GM18499 (cell line): ENCODE results near the gene NDUFAF3.
"Not testable (repeated sequence)": the region's sequence is repeated elsewhere in the genome, so short reads cannot be mapped to it uniquely, and the experiment has no call there.

ENCODE experiments used
- ATAC-seq: cut with Tn5 transposase; IDR thresholded peaks from one replicate; pipeline ENCODE4 v1.9.1; 2021; ENCODE audit warnings: moderate number of reproducible peaks; ENCODE audit not compliant: insufficient read depth, unreplicated experiment

The NDUFAF3 gene

DNA sequence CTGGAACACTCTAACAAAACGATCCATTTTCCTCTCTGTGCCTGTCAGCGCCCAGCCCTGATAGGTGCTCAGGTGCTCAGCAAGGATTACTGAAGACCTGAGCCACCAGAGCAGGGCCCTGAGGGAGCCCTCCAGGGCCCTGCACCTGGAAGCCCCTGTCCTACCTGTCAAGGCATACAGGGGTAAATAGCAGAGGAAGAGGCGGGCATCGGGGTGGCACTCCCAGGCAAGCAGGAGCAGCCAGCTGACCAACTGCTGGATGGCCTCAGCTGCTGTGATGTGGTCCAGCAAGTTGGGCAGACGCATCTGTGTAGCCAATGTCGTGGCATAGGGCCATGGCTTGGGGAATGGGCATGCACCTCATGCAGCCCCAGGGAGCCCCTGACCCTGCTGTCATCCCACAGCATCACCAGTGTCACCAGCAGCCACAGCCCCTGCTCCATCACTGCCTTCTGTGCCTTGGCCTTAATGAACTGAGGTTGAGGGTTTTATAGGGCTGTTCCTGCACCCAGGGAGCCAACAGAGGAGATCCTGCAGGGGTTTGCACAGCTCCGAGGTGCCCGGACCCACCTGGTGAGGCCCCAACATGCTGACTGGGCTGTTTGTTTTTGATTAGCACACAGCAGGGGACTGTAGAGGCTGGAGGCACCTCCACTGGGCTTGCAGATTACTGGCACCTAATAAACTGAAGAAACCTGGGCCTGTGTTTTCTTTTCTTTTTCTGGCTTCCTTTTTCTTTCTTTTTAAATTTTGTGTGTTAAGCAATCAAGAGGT lies 22.6 kb upstream of the NDUFAF3 start:
- no peak for ATAC-seq

DNA sequence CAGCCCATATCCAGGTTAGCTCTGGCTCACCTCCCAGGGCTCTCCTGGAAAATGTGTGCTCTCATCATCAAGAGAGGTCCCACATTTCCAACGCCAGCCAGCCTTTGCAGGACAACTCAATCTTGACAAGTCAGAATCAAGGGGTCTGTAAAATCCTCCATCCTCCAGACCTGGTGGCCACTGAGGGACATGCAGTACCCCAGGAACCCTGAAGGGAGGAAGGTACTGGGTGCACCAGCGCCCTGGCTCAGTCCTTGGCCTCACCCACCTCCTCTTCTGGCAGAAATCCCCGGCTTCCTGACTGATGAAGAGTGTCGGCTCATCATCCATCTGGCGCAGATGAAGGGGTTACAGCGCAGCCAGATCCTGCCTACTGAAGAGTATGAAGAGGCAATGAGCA lies 20.8 kb upstream of the NDUFAF3 start:
- ATAC-seq, result no peak

DNA sequence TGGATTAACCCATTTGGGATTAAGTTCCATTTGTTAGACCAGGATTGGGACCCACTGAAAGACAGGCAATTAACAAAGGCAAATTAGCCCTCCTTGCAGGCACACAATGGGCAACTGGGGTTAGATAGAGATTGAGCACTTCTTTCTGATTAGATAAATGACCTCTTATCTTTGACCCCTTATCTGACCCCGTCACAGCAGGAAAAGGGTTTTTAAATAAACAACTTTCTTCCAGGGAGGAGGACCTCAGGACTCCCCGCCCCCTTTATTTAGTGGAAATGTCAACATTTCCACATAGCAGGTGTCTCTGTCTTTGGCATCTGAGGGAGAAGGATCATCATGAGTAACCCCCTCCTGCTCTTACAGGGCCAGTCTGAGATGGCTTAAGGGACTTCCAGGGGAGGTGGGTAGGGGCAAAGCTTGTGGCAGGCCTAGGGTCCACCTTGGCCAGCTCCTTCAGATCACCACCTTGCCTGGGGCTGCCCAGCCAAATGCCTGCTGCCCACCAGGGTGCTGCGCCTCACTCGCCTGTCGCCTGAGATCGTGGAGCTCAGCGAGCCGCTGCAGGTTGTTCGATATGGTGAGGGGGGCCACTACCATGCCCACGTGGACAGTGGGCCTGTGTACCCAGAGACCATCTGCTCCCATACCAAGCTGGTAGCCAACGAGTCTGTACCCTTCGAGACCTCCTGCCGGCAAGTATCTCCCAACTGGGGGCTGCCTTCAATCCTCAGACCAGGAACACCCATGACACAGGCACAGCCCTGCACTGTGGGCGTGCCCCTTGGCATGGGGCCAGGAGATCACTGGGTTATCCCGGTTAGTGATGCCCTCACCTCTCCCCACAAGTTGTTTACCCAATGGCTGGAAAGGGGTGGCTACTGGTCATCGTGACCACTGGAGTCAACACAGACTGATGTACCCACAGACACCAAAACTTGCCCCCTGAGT lies 17.3 kb upstream of the NDUFAF3 start:
- ATAC-seq, result no peak

DNA sequence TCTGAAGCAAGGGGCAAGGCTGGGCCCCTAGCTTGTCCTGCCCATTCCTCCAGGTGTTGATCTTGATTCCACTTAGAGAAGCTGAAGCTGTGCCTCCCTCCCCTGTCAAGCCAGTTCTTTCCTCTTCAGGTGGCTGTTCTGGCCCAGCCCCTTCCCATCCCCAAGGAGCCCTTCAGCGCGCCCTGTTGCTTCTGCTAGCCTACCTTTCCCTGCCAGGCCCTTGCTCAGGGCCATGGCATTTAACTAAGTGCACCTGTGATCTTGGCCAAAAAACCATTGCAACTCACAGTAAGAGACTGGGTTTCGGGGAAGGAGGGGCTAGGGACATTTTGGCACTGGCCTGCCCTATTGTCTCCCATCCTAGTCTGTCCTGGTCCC lies 16.6 kb upstream of the NDUFAF3 start:
- ATAC-seq, result no peak

DNA sequence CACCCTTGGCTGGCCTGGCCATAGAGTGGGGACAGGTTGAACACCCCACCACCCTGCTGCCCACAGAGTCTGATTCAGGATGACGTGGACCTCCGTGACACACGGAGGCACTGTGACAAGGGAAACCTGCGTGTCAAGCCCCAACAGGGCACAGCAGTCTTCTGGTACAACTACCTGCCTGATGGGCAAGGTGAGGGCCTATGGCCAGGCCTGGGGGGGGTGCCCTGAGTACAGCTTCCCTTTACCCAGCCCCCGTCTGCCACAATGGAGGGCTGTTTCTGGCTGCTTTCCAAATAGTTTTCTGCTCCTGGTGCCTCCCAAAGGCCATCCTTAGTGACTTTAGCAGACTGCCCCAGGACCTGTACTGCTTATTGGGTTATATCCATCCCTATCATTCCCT lies 15.9 kb upstream of the NDUFAF3 start:
- no peak for ATAC-seq

DNA sequence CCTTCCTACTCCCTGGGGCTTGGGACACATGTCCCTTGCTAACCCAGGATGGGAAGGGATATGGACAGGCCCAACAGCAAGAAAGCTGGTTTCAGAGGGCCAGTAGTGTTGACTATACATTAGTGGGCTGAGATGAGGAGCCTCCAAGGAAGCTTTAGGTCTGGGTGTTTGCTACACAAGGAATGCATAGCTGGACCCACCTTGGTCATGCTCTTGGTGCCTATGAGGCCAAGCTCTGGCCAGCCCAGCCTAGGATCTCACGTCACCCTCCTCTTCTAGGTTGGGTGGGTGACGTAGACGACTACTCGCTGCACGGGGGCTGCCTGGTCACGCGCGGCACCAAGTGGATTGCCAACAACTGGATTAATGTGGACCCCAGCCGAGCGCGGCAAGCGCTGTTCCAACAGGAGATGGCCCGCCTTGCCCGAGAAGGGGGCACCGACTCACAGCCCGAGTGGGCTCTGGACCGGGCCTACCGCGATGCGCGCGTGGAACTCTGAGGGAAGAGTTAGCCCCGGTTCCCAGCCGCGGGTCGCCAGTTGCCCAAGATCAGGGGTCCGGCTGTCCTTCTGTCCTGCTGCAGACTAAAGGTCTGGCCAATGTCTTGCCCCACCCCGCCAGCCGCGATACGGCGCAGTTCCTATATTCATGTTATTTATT lies 15.4 kb upstream of the NDUFAF3 start:
- no peak for ATAC-seq

DNA sequence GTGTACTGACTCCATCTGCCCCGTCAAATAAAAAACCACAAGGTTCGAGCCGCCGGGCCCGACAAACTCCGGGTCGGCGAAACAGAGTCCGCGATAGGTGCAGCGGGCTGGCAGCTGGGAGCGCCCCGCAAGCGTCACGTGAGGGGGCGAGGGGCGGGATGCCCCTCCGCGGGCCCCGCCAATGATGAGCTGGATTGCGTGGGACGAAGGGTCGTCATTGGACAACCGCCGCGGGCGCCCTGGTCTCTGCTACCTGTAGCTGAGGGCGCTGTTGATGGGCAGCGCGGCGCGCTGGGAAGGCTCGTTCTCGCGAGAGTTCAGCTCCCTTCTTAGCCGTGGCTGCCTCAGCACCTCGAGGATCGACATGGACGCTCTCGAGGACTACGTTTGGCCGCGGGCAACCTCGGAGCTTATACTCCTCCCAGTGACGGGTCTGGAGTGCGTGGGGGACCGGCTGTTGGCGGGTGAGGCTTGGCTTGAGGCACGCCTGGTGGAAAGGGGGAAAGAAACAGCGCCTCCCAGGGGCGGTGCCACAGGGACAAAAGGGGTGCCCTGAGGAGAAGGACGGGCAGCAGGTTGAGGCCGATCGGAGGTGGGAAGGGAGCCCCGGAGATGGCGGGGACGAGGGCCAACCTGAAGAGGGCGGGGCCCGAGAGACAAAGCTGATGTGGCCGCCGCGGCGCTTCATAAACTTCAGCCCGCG lies 14.7 kb upstream of the NDUFAF3 start, which contains the start of gene WDR6:
TSS of gene WDR6 (plus strand) at position 324 of the 703 bp plus-strand sequence. CDS start at position 365, 41 bp downstream.
- ATAC-seq, result peak; percentile 61

DNA sequence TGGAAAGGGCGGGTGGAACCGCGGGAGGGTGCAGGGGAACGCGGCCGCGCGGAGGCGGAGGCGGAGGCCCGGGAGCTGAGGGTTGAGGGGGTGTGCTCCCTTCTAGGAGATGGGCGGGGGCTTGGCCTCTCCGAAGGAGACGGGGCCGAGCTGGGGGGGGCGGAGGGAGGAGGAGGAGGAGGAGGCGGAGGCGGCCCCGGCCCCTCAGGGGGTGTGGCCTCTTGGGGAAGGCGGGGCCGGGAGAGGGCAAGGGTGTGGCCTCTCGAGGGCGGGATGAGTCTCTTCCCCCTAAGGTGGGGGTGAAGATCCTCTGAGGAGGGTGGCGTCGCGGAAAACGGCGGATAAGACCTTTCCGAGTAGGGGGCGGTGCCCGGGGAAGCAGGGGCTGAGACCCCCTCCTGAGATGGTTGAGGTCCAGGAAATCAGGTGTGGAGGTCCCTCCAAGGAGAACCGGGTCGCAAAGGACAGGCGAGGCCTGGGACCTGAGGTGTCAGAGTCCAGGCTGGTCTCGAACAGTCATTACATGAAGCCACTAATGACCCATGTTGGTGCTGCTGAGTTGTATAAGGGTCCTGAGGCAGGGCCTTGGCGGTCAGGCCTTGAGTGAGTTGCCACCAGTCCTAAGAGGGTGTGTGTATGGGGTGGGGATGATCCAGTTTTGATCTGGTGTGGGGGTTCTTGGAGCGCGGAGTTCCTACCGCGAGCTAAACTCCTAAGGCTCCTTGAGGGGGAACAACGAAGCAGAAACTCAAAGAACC lies 14.0 kb upstream of the NDUFAF3 start:
- no peak for ATAC-seq

DNA sequence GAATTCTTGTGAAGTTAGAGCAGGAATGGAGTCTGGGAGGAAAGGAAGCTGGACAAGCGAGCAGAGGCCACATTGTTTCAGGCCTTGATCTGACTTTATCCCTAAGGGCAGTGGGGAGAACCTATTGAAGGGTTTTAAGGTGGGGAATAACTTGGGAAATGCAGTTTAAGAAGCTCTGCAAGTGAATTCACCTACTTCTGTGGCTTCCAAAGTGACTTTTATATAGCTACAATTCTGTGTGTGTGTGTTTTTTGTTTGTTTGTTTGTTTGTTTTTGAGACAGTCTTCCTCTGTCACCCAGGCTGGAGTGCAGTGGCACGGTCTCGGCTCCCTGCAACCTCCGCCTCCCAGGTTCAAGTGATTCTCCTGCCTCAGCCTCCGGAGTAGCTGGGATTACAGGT lies 13.3 kb upstream of the NDUFAF3 start:
- not testable (repeated sequence) for ATAC-seq

DNA sequence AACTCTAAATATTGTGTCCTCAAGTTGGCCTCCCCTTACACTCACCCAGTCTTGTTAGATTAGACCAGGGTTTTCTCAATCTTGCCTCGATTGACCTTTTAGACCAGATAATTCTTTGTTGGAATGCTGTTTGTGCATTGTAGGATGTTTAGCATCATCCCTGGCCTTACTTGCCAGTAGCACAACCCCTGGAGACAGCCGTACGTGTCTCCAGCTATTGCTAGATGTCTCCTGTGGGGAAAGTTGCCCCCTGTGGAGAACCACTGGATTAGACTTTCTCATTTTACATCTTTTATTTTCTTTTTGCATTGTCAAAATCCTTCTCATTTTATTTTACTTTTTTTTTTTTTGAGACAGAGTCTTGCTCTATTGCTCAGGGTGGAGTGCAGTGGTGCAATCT lies 12.5 kb upstream of the NDUFAF3 start:
- ATAC-seq, result no peak

DNA sequence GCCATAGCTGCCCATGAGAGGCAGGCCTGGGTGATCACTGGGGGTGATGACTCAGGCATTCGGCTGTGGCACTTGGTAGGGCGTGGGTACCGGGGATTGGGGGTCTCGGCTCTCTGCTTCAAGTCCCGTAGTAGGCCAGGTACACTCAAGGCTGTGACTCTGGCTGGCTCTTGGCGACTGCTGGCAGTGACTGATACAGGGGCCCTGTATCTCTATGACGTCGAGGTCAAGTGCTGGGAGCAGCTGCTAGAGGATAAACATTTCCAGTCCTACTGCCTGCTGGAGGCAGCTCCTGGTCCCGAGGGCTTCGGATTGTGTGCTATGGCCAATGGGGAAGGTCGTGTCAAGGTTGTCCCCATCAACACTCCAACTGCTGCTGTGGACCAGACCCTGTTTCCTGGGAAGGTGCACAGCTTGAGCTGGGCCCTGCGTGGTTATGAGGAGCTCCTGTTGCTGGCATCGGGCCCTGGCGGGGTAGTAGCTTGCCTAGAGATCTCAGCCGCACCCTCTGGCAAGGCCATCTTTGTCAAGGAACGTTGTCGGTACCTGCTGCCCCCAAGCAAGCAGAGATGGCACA lies 9.4 kb upstream of the NDUFAF3 start:
- ATAC-seq, result no peak

DNA sequence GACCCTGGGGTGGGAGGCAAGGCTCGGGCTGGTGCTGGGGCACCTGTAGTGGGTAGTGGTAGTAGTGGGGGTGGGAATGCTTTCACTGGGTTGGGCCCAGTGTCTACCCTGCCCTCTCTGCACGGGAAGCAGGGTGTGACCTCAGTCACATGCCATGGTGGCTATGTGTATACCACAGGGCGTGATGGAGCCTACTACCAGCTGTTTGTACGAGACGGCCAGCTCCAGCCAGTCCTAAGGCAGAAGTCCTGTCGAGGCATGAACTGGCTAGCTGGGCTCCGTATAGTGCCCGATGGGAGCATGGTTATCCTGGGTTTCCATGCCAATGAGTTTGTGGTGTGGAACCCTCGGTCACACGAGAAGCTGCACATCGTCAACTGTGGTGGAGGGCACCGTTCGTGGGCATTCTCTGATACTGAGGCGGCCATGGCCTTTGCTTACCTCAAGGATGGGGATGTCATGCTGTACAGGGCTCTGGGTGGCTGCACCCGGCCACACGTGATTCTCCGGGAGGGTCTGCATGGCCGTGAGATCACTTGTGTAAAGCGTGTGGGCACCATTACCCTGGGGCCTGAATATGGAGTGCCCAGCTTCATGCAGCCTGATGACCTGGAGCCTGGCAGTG lies 8.7 kb upstream of the NDUFAF3 start:
- no peak for ATAC-seq

DNA sequence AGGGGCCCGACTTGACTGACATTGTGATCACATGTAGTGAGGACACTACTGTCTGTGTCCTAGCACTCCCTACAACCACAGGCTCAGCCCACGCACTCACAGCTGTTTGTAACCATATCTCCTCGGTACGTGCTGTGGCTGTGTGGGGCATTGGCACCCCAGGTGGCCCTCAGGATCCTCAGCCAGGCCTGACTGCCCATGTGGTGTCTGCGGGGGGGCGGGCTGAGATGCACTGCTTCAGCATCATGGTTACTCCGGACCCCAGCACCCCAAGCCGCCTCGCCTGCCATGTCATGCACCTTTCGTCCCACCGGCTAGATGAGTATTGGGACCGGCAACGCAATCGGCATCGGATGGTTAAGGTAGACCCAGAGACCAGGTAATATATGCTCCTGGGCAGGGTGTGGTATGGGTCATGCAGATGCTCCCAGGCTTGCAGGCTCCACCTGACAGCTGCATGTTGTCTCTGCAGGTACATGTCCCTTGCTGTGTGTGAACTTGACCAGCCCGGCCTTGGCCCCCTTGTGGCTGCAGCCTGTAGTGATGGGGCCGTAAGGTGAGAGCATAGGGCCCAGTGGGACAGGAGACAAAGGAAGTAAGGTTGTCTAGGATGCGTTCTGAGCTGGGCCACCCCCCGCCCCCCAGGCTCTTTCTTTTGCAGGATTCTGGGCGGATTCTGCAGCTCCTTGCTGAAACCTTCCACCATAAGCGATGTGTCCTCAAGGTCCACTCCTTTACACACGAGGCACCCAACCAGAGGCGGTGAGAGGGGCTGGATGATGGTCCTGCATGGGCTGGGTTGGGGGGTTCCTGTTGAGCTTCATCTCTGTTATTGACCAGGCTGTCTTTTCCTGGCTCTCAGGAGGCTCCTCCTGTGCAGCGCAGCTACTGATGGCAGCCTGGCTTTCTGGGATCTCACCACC lies 7.9 kb upstream of the NDUFAF3 start:
- ATAC-seq, result no peak

DNA sequence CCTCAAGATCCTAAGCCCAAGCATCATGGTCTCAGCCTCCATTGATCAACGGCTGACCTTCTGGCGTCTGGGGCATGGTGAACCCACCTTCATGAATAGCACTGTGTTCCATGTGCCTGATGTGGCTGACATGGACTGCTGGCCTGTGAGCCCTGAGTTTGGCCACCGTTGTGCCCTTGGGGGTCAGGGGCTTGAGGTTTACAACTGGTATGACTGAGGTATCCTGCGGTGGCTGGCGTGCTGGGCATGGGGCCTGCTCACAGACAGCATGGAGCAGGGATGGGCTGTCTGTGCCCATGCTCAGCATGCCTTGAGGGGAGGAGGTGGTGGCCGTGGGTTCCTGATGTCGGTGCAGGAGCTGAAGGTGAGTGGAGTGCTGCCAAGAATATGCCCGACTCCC lies 6.8 kb upstream of the NDUFAF3 start:
- no peak for ATAC-seq

DNA sequence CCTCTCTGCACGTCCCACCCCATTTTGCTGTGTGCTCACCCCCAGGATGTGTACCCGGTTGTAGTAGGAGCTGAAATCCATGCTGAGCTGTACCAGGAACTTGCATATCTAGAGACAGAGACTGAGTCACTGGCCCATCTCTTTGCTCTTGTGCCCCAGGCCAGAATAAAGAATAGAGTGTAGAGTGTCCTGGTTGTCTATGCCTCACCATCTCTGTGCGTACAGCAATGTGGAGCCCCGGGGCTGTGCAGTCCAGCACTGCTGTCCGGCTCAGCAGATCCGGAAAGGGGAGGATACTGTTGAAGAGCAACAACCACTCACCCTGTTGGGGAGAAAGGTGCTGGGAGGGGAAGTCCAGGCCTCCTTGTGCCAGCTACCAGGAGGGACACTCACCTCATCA lies 6.2 kb upstream of the NDUFAF3 start:
- ATAC-seq, result no peak

DNA sequence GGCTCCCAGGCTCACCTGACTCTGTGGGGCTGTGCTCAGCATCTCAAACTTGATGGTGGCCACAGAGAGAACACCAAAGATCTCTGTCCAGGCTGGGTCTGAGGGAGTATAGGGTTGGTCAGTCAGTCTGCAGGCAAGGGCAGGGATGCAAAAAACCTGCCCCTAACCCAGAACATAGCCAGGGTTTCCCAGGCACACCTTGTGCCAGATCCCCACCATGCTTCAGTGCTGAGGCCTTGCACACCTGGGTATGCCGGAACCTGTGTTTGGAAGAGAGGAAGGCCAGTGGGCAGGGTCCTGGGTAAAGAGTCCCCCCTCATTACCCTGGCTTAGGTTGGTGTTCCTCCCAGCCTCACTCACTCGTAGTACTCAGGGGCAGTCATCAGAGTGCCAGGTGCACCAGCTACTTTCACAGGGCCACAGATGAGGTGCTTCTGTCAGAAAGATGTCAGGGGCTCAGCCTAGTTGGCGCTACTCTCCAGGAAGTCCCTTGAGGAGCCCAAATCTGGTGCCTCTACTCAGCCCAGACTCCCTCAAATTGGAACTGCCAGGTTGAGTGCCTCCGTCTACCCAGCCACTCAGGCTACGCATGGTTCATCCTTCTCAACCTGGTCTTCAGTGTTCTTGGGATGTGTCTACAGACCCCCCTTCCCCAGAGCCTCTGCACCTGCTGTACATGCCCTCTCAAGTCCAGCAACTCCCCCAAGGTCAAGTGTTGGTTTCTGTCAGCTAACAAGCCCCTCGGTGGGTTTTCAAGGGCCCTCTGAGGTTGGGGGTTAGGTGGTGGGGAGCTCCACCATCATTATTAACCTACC lies 5.3 kb upstream of the NDUFAF3 start:
- ATAC-seq, result no peak
